ENCODE measurements around the gene THSD4.

DNA sequence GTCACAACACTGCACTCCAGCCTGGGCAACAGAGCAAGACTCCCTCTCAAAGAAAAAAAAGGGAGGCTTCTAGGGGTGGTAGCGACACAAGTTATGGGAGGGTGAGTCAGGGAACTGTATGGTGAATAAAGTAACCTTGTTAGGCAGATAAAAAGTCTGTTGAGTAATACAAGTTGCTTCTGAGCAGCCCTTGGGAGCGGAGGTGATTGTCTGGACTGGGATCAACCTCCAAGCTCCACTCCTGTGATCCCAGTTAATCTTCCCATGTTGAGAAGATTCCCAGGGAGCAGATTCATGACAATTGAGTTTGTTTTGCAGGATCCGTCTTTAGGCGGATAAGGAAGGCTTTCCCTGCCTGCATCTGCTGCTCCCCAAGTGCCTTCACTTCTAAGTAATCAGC, 335.9 kb downstream of the THSD4 start:
- TF ChIP-seq, protein P1, sequence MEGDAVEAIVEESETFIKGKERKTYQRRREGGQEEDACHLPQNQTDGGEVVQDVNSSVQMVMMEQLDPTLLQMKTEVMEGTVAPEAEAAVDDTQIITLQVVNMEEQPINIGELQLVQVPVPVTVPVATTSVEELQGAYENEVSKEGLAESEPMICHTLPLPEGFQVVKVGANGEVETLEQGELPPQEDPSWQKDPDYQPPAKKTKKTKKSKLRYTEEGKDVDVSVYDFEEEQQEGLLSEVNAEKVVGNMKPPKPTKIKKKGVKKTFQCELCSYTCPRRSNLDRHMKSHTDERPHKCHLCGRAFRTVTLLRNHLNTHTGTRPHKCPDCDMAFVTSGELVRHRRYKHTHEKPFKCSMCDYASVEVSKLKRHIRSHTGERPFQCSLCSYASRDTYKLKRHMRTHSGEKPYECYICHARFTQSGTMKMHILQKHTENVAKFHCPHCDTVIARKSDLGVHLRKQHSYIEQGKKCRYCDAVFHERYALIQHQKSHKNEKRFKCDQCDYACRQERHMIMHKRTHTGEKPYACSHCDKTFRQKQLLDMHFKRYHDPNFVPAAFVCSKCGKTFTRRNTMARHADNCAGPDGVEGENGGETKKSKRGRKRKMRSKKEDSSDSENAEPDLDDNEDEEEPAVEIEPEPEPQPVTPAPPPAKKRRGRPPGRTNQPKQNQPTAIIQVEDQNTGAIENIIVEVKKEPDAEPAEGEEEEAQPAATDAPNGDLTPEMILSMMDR (IDR thresholded peaks at IDR 0.05) = no peak
- TF ChIP-seq POLR2AphosphoS5 (IDR thresholded peaks at IDR 0.05; ENCODE audit: insufficient read depth in 1 of 2, low read depth in 1 of 2) (no peak), POLR2A (IDR thresholded peaks at IDR 0.05) (no peak)
